GM21786 (cell line): Measurements from ENCODE around the gene ZNF44.

ENCODE experiments used
- ATAC-seq: cut with Tn5 transposase; IDR thresholded peaks from one replicate; pipeline ENCODE4 v1.9.1; 2021; ENCODE audit not compliant: unreplicated experiment

ZNF44 gene

GRCh38 chr19:12265921-12266704 lies 28.6 kb downstream of the ZNF44 start:
- no peak for ATAC-seq

- no peak for ATAC-seq
Measured at GRCh38 chr19:12261554-12261953, 33.1 kb downstream of the ZNF44 start.

- ATAC-seq = no peak
Measured at GRCh38 chr19:12260861-12261260, 33.8 kb downstream of the ZNF44 start.

GRCh38 chr19:12260236-12260635 lies 34.4 kb downstream of the ZNF44 start:
- no peak for ATAC-seq

GRCh38 chr19:12255372-12255771 lies 39.3 kb downstream of the ZNF44 start:
- ATAC-seq = no peak

GRCh38 chr19:12247644-12248222 lies 47.0 kb downstream of the ZNF44 start:
- ATAC-seq = no peak

GRCh38 chr19:12244370-12244769 lies 50.3 kb downstream of the ZNF44 start:
- ATAC-seq = no peak

GRCh38 chr19:12237143-12237839 lies 57.4 kb downstream of the ZNF44 start:
- no peak for ATAC-seq

- no peak for ATAC-seq
Measured at GRCh38 chr19:12232961-12233360, 61.7 kb downstream of the ZNF44 start.

- ATAC-seq = no peak
Measured at GRCh38 chr19:12230751-12231733, 63.6 kb downstream of the ZNF44 start.

GRCh38 chr19:12229990-12230389 lies 64.7 kb downstream of the ZNF44 start:
- ATAC-seq = no peak

GRCh38 chr19:12224676-12225075 lies 70.0 kb downstream of the ZNF44 start:
- no peak for ATAC-seq

- ATAC-seq = no peak
Measured at GRCh38 chr19:12222980-12223630, 71.6 kb downstream of the ZNF44 start.
